ENCODE results near the gene CYRIA.

The CYRIA gene

GRCh38 chr2:16633621-16634430, 31.8 kb downstream of the CYRIA start:
- FAIRE-seq: no peak
- no peak for DNase-seq (ENCODE audit: insufficient read length, low spot score)

GRCh38 chr2:16632598-16632997, 33.0 kb downstream of the CYRIA start:
- FAIRE-seq (no peak), DNase-seq (ENCODE audit: insufficient read length, low spot score) (no peak)

- DNase-seq (ENCODE audit: insufficient read length, low spot score) (no peak), FAIRE-seq (no peak)
Measured at GRCh38 chr2:16630463-16630862, 35.2 kb downstream of the CYRIA start.

- no peak for DNase-seq (ENCODE audit: insufficient read length, low spot score)
- no peak for FAIRE-seq
Measured at GRCh38 chr2:16629770-16630169, 35.9 kb downstream of the CYRIA start.

GRCh38 chr2:16629044-16629443, 36.6 kb downstream of the CYRIA start:
- FAIRE-seq (no peak), DNase-seq (ENCODE audit: insufficient read length, low spot score) (no peak)

- no peak for DNase-seq (ENCODE audit: insufficient read length, low spot score)
- no peak for FAIRE-seq
Measured at GRCh38 chr2:16628314-16628713, 37.3 kb downstream of the CYRIA start.

GRCh38 chr2:16626997-16627605, 38.5 kb downstream of the CYRIA start:
- FAIRE-seq (no peak), DNase-seq (ENCODE audit: insufficient read length, low spot score) (no peak)

- DNase-seq (ENCODE audit: insufficient read length, low spot score): no peak
Measured at GRCh38 chr2:16626497-16626896, 39.1 kb downstream of the CYRIA start.

GRCh38 chr2:16625759-16626158, 39.9 kb downstream of the CYRIA start:
- FAIRE-seq: no peak

More at GRCh38 chr2:16626497-16626896, 39.1 kb downstream of the CYRIA start:
- no peak for FAIRE-seq

GRCh38 chr2:16625201-16625729, 40.4 kb downstream of the CYRIA start:
- FAIRE-seq: no peak
- no peak for DNase-seq (ENCODE audit: insufficient read length, low spot score)

More at GRCh38 chr2:16625759-16626158, 39.9 kb downstream of the CYRIA start:
- DNase-seq (ENCODE audit: insufficient read length, low spot score): peak; percentile 9

GRCh38 chr2:16624436-16624780, 41.2 kb downstream of the CYRIA start:
- DNase-seq (ENCODE audit: insufficient read length, low spot score) (no peak), FAIRE-seq (no peak)

- FAIRE-seq: no peak
- no peak for DNase-seq (ENCODE audit: insufficient read length, low spot score)
Measured at GRCh38 chr2:16623564-16624435, 41.8 kb downstream of the CYRIA start.

GRCh38 chr2:16623031-16623430, 42.6 kb downstream of the CYRIA start:
- FAIRE-seq: no peak
- no peak for DNase-seq (ENCODE audit: insufficient read length, low spot score)

- FAIRE-seq (no peak), DNase-seq (ENCODE audit: insufficient read length, low spot score) (no peak)
Measured at GRCh38 chr2:16622399-16622968, 43.1 kb downstream of the CYRIA start.

GRCh38 chr2:16621316-16621715, 44.3 kb downstream of the CYRIA start:
- FAIRE-seq: no peak
- DNase-seq (ENCODE audit: insufficient read length, low spot score): no peak

- no peak for FAIRE-seq
- DNase-seq (ENCODE audit: insufficient read length, low spot score): no peak
Measured at GRCh38 chr2:16620590-16620989, 45.0 kb downstream of the CYRIA start.

- DNase-seq (ENCODE audit: insufficient read length, low spot score) (no peak), FAIRE-seq (no peak)
Measured at GRCh38 chr2:16619576-16620245, 45.9 kb downstream of the CYRIA start.

GRCh38 chr2:16617282-16618266, 48.1 kb downstream of the CYRIA start:
- no peak for FAIRE-seq

More at GRCh38 chr2:16617282-16618266, 48.1 kb downstream of the CYRIA start:
- DNase-seq (ENCODE audit: insufficient read length, low spot score): no peak
